Effector memory CD4-positive, alpha-beta T cell (primary cell): Measurements from ENCODE around the gene ZNF526.

ENCODE experiments used
- DNase-seq, 3 donors: peaks; one replicate each; pipeline ENCODE4 v3.0.0-alpha.2; 2020
- H3K27ac ChIP-seq: 2 replicates; pipeline ENCODE4 v1.7.0; 2013; ENCODE audit warnings: mild to moderate bottlenecking, low read length, moderate library complexity; ENCODE audit not compliant: insufficient read depth, poor library complexity, severe bottlenecking
- H3K27me3 ChIP-seq: replicated peaks from 2 replicates; pipeline ENCODE4 v1.7.0; 2013; ENCODE audit warnings: mild to moderate bottlenecking, low read length; ENCODE audit not compliant: insufficient read depth, control insufficient read depth, poor library complexity, severe bottlenecking
- H3K36me3 ChIP-seq: 2 replicates; pipeline ENCODE4 v1.7.0; 2013; ENCODE audit warnings: mild to moderate bottlenecking, low read length, moderate library complexity; ENCODE audit not compliant: control insufficient read depth, insufficient read depth
- H3K4me1 ChIP-seq: 2 replicates; pipeline ENCODE4 v1.7.0; 2013; ENCODE audit warnings: low read length, mild to moderate bottlenecking; ENCODE audit not compliant: control insufficient read depth, insufficient read depth, poor library complexity, severe bottlenecking
- H3K4me3 ChIP-seq: 2 replicates; pipeline ENCODE4 v1.7.0; 2013; ENCODE audit warnings: low read length, low read depth, mild to moderate bottlenecking; ENCODE audit not compliant: insufficient read depth, poor library complexity, severe bottlenecking
- H3K9me3 ChIP-seq: 2 replicates; pipeline ENCODE4 v1.7.0; 2013; ENCODE audit warnings: mild to moderate bottlenecking, low read length, moderate library complexity; ENCODE audit not compliant: control insufficient read depth

Gene ZNF526

GRCh38 chr19:42177686-42178019 is 42.5 kb upstream of the ZNF526 start:
- H3K27ac ChIP-seq = no peak overlapping the region
- H3K27me3 ChIP-seq = no peaks in the 10 kb centered on the region
- peak overlapping the region; percentile 45 for H3K4me3 ChIP-seq
- DNase-seq = no peak
- no peaks in the 10 kb centered on the region for H3K9me3 ChIP-seq
- H3K4me1 ChIP-seq = peaks cover 17% of the 10 kb centered on the region
- H3K36me3 ChIP-seq = no peaks in the 10 kb centered on the region

- H3K4me1 ChIP-seq = peaks cover 18% of the 10 kb centered on the region
- H3K4me3 ChIP-seq = no peak overlapping the region
- H3K27ac ChIP-seq = no peak overlapping the region
- H3K36me3 ChIP-seq = no peaks in the 10 kb centered on the region
- DNase-seq = no peak
- H3K27me3 ChIP-seq = no peaks in the 10 kb centered on the region
- no peaks in the 10 kb centered on the region for H3K9me3 ChIP-seq
These were observed 41.1 kb upstream of the ZNF526 start for GRCh38 chr19:42178791-42179674.

- no peaks in the 10 kb centered on the region for H3K9me3 ChIP-seq
- H3K27me3 ChIP-seq = no peaks in the 10 kb centered on the region
- no peaks in the 10 kb centered on the region for H3K36me3 ChIP-seq
- no peak overlapping the region for H3K4me3 ChIP-seq
- DNase-seq = peak; percentile 30 to 63 (median 43)
- peaks cover 22% of the 10 kb centered on the region for H3K4me1 ChIP-seq
- no peak overlapping the region for H3K27ac ChIP-seq
These were observed 35.7 kb upstream of the ZNF526 start for GRCh38 chr19:42184401-42184861.

- Histone ChIP-seq H3K4me1 (peaks cover 22% of the 10 kb centered on the region), H3K4me3 (no peak overlapping the region), H3K36me3 (no peaks in the 10 kb centered on the region), H3K9me3 (no peaks in the 10 kb centered on the region), H3K27ac (peak overlapping the region; percentile 0), H3K27me3 (no peaks in the 10 kb centered on the region)
- no peak for DNase-seq
These were observed 34.8 kb upstream of the ZNF526 start for GRCh38 chr19:42185277-42185676.

- no peak for DNase-seq
These were observed 31.4 kb upstream of the ZNF526 start for GRCh38 chr19:42188665-42189064.

GRCh38 chr19:42189133-42189532 is 31.0 kb upstream of the ZNF526 start:
- Histone ChIP-seq H3K27me3 (no peaks in the 10 kb centered on the region), H3K9me3 (no peaks in the 10 kb centered on the region), H3K4me3 (no peak overlapping the region)

More at GRCh38 chr19:42188665-42189064, 31.4 kb upstream of the ZNF526 start:
- peaks cover 35% of the 10 kb centered on the region for H3K4me1 ChIP-seq
- H3K9me3 ChIP-seq = no peaks in the 10 kb centered on the region
- no peak overlapping the region for H3K27ac ChIP-seq
- H3K4me3 ChIP-seq = no peak overlapping the region
- no peaks in the 10 kb centered on the region for H3K36me3 ChIP-seq
- H3K27me3 ChIP-seq = no peaks in the 10 kb centered on the region

GRCh38 chr19:42191330-42191729 is 28.8 kb upstream of the ZNF526 start:
- Histone ChIP-seq H3K27ac (no peak overlapping the region), H3K4me3 (no peak overlapping the region), H3K4me1 (peaks cover 20% of the 10 kb centered on the region), H3K27me3 (no peaks in the 10 kb centered on the region), H3K9me3 (no peaks in the 10 kb centered on the region), H3K36me3 (peaks cover 3% of the 10 kb centered on the region)
- no peak for DNase-seq

More at GRCh38 chr19:42189133-42189532, 31.0 kb upstream of the ZNF526 start:
- Histone ChIP-seq H3K36me3 (no peaks in the 10 kb centered on the region), H3K27ac (no peak overlapping the region), H3K4me1 (peaks cover 33% of the 10 kb centered on the region)
- no peak for DNase-seq

- H3K4me3 ChIP-seq = no peak overlapping the region
- H3K27me3 ChIP-seq = no peaks in the 10 kb centered on the region
- DNase-seq = no peak
- H3K36me3 ChIP-seq = peaks cover 3% of the 10 kb centered on the region
- H3K4me1 ChIP-seq = peaks cover 25% of the 10 kb centered on the region
- no peak overlapping the region for H3K27ac ChIP-seq
- no peaks in the 10 kb centered on the region for H3K9me3 ChIP-seq
These were observed 28.3 kb upstream of the ZNF526 start for GRCh38 chr19:42191855-42192254.

GRCh38 chr19:42193294-42193693 is 26.8 kb upstream of the ZNF526 start:
- no peak overlapping the region for H3K4me3 ChIP-seq
- no peaks in the 10 kb centered on the region for H3K27me3 ChIP-seq
- DNase-seq = no peak
- H3K4me1 ChIP-seq = peaks cover 39% of the 10 kb centered on the region
- H3K36me3 ChIP-seq = peaks cover 3% of the 10 kb centered on the region
- H3K27ac ChIP-seq = no peak overlapping the region
- no peaks in the 10 kb centered on the region for H3K9me3 ChIP-seq

GRCh38 chr19:42193706-42194105 is 26.4 kb upstream of the ZNF526 start:
- peaks cover 6% of the 10 kb centered on the region for H3K36me3 ChIP-seq
- no peak overlapping the region for H3K27ac ChIP-seq
- no peak overlapping the region for H3K4me3 ChIP-seq
- peaks cover 43% of the 10 kb centered on the region for H3K4me1 ChIP-seq
- no peaks in the 10 kb centered on the region for H3K9me3 ChIP-seq
- H3K27me3 ChIP-seq = no peaks in the 10 kb centered on the region
- DNase-seq = no peak
